Skeletal muscle satellite cell (primary cell): ENCODE measurements around the gene ABTB2.

Experiments
- H3K27me3 ChIP-seq: 2 replicates; pipeline ENCODE4 v1.7.0; 2013; ENCODE audit warnings: low read length; ENCODE audit not compliant: control insufficient read depth, insufficient read depth
- H3K36me3 ChIP-seq: 2 replicates; pipeline ENCODE4 v1.7.0; 2013; ENCODE audit warnings: mild to moderate bottlenecking, control low read depth, low read length; ENCODE audit not compliant: insufficient read depth
- H3K4me1 ChIP-seq: 2 replicates; pipeline ENCODE4 v1.7.0; 2013; ENCODE audit warnings: low read length; ENCODE audit not compliant: control insufficient read depth, insufficient read depth
- H3K4me2 ChIP-seq: 2 replicates; pipeline ENCODE4 v1.7.0; 2013; ENCODE audit warnings: mild to moderate bottlenecking, low read length
- H3K4me3 ChIP-seq: 2 replicates; pipeline ENCODE4 v1.7.0; 2013; ENCODE audit warnings: low read length
- H3K9ac ChIP-seq: 2 replicates; pipeline ENCODE4 v1.7.0; 2013; ENCODE audit warnings: mild to moderate bottlenecking, low read depth, low read length, moderate library complexity
- H3K9me3 ChIP-seq: replicated peaks from 2 replicates; pipeline ENCODE4 v1.7.0; 2013; ENCODE audit warnings: mild to moderate bottlenecking, control low read depth, low read length

ABTB2 gene

DNA sequence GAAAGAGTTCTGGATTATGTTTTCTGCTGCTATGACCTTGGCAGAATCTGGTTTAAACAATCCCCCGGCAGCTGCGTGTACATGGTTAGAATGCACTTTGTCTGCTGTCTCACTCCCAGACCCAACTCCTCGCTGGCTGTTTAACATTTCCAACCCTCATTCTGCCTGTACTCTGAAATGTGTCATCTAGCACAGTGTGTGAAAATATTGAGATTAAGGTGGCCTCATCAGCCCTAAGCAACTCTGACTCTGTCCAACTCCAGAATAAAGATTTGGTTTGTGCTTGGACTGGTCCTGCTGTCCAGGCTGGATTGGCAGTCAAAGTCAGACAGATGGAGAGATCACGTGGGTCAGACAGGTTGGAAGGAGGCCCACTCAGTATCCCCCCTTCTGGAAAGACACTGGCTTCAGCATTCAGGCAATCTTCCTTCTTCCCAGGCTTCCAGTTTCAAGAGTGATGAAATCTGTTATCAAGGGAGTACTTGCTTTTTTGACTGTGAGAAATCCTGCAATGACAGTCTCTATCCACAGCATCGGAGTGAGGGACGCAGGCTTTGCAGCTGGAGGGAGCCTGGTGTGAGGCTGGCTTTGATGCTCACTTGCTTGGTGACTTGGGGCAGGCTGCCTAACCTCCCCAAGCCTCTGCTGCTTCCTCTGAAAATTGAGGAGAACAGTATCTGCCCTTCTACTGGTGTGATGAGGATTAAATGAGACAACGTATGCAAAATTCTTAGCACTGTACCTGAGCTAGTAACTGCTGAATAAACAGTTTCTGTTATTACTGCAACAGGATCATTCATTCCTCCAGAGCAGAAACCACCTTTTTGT lies 29.8 kb downstream of the ABTB2 start:
- Histone ChIP-seq H3K4me1 (peaks cover 18% of the 10 kb centered on the region), H3K9ac (no peak overlapping the region), H3K4me2 (no peak overlapping the region), H3K9me3 (no peaks in the 10 kb centered on the region), H3K4me3 (no peak overlapping the region), H3K36me3 (no peaks in the 10 kb centered on the region), H3K27me3 (peaks cover 22% of the 10 kb centered on the region)

DNA sequence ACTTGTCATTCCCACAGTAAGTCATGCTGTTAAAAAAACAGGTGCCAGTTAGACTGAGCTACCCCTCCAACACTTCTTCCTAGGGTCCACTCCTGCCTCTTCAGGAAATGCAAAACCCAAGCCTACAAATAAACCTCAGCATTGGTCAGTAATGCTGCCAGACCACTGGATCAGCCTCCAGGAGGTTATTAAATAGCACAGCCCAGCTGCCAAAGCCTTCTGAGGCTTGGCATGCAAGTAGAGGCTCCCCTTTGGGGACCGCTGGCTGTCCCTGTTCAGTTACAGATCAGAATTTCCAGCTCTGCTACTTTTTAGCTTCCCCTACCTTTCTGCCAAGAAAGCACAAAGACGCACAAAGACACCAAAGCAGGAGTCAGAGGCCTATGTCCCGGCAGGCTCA lies 33.3 kb downstream of the ABTB2 start:
- H3K9me3 ChIP-seq, result no peaks in the 10 kb centered on the region
- H3K27me3 ChIP-seq, result peaks cover 22% of the 10 kb centered on the region
- H3K36me3 ChIP-seq, result no peaks in the 10 kb centered on the region
- H3K4me1 ChIP-seq, result no peaks in the 10 kb centered on the region
- H3K4me2 ChIP-seq, result no peak overlapping the region
- H3K4me3 ChIP-seq, result no peak overlapping the region
- no peak overlapping the region for H3K9ac ChIP-seq

- H3K4me1 ChIP-seq, result peaks cover 8% of the 10 kb centered on the region
- H3K4me2 ChIP-seq, result no peak overlapping the region
- H3K9ac ChIP-seq, result no peak overlapping the region
- no peaks in the 10 kb centered on the region for H3K36me3 ChIP-seq
- peaks cover 17% of the 10 kb centered on the region for H3K27me3 ChIP-seq
- H3K4me3 ChIP-seq, result no peak overlapping the region
- H3K9me3 ChIP-seq, result no peaks in the 10 kb centered on the region
Observed at GRCh38 chr11:34323601-34324000, 34.2 kb downstream of the ABTB2 start.

DNA sequence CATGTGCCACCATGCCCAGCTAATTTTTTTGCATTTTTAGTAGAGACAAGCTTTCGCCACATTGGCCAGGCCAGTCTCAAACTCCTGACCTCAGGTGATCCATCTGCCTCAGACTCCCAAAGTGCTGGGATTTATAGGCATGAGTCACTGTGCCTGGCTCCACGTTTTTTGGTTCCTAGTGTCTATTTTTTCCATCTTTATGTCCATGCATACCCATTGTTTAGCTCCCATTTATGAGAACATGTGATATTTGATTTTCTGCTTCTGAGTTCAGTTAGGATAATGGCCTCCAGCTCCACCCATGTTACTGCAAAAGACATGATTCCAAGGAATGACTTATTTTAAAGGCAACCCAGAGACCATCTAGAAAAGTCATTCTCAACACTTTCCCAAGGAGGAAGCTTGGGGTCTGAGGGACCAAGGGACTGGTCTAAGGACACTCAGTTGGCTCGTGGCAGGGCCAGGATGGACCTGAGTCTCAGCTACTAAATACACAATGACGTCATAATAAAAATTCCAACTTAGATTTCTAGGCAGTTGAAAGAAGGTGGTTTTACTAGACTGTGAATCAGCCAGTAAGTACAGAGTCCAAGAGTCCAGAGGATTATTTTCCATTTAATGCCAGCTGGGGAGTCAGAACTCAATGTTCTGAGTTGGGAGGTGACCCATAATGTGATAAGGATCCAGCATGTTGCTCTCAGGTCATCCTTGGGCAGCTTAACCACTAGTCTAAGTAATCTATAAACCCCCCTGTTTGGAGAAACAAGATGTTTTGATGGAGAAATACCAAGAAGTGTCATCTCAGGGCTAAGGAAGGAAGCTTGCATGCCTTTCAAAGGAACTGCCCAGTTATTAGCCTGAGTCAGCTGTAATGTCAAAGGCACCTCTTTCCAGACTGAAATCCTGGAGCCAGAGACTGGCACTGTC lies 39.4 kb downstream of the ABTB2 start:
- Histone ChIP-seq H3K9ac (no peak overlapping the region), H3K27me3 (peaks cover 9% of the 10 kb centered on the region), H3K4me1 (peaks cover 21% of the 10 kb centered on the region), H3K4me2 (no peak overlapping the region), H3K4me3 (no peak overlapping the region), H3K36me3 (no peaks in the 10 kb centered on the region), H3K9me3 (no peaks in the 10 kb centered on the region)

DNA sequence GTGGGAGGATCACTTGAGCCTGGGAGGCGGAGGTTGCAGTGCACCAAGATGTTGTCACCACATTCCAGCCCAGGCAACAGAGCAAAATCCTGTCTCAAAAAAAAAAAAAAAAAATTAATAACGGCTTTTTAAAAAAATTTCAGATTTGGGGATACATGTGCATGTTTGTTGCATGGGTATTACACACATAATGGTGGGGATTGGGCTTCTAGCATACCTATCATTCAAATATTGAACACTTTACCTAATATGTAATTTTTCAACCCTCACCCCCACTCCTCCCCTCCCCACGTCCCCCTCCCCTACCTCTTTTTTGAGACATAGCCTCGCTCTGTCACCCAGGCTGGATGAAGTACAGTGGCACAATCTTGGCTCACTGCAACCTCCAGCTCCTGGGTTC lies 40.1 kb downstream of the ABTB2 start:
- H3K9me3 ChIP-seq, result no peaks in the 10 kb centered on the region
- peaks cover 9% of the 10 kb centered on the region for H3K27me3 ChIP-seq
- H3K36me3 ChIP-seq, result no peaks in the 10 kb centered on the region
- H3K4me3 ChIP-seq, result no peak overlapping the region
- peaks cover 21% of the 10 kb centered on the region for H3K4me1 ChIP-seq
- no peak overlapping the region for H3K9ac ChIP-seq
- H3K4me2 ChIP-seq, result no peak overlapping the region

- Histone ChIP-seq H3K9me3 (no peaks in the 10 kb centered on the region), H3K4me1 (peaks cover 21% of the 10 kb centered on the region), H3K27me3 (peaks cover 9% of the 10 kb centered on the region), H3K9ac (no peak overlapping the region), H3K4me2 (no peak overlapping the region), H3K4me3 (no peak overlapping the region), H3K36me3 (no peaks in the 10 kb centered on the region)
Observed at GRCh38 chr11:34317036-34317360, 40.8 kb downstream of the ABTB2 start.

DNA sequence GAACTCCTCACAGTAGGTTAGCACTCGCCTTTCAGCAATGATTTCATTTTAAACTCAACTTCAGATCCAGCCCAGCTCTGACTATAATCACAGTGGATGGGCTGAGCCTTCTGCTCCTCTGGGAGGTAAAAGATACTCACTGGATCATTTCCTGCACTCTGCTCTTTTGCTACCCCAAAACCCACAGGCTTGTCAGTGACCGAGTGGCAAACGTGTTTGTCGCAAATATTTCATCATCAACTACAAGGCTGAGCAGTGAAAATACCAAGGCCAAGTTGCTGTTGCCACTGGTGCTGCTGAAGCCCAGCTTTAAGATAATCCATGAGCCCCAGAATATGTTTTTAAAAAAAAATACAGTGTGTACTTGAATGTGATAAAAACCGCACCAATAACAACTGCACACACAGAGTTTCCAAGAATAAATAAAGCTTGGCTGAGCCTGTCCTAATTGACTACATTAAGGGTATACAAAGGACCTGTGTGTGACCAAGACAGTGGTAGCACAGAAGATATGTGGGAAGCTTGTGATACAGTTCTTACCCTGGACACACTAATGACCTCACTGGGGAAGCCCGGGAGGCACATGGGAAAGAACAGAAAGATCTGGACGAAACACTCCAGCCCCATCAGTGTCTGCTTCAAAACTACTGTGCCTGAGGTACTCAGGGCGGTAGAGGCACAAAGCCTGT lies 41.3 kb downstream of the ABTB2 start:
- Histone ChIP-seq H3K27me3 (peaks cover 9% of the 10 kb centered on the region), H3K36me3 (no peaks in the 10 kb centered on the region), H3K4me3 (no peak overlapping the region), H3K4me1 (peaks cover 21% of the 10 kb centered on the region), H3K4me2 (no peak overlapping the region), H3K9me3 (no peaks in the 10 kb centered on the region), H3K9ac (no peak overlapping the region)

- Histone ChIP-seq H3K36me3 (no peaks in the 10 kb centered on the region), H3K4me3 (no peak overlapping the region), H3K4me1 (peaks cover 21% of the 10 kb centered on the region), H3K27me3 (peaks cover 14% of the 10 kb centered on the region), H3K9ac (no peak overlapping the region), H3K4me2 (no peak overlapping the region), H3K9me3 (no peaks in the 10 kb centered on the region)
Observed at GRCh38 chr11:34315394-34315793, 42.4 kb downstream of the ABTB2 start.

DNA sequence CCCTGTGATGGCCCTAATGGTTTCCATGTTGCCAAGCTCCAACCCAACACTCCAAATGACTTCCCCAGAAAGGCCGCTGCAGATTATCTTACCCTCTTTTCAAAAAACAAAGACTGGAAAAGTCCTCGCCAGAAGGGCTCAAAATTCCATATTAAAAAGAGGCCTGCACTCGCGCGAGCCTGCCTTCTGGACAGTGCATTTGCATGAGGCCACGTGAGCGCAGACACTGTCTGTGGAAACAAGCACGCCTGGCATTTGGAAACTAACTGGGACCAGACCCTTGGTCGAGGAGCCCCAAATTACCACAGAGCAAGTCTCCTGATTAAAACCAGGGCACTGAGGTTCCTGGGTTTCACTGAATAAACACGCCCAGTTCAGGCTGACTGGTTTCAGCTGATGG lies 42.9 kb downstream of the ABTB2 start:
- no peak overlapping the region for H3K4me2 ChIP-seq

DNA sequence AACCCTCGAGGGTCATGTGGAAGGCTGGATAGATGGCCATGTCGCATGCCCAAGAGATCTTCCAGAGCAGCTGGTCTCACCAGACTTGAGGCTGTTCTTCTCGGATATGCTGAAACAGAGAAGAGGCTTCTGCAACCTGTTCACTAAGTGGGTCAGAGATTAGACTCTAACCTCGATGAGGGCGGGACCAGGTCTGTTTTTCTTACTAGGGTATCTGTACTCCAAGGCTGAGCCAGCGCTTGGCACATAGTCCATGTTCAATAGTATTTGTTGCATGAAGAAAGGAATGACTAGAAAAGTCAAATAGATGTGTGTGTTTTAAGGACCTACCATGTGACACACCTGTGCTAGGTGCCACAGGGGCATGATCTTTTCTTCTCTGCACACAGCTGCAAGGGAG lies 43.6 kb downstream of the ABTB2 start:
- Histone ChIP-seq H3K27me3 (peaks cover 15% of the 10 kb centered on the region), H3K36me3 (no peaks in the 10 kb centered on the region), H3K4me2 (no peak overlapping the region), H3K4me1 (peaks cover 24% of the 10 kb centered on the region), H3K4me3 (no peak overlapping the region), H3K9ac (no peak overlapping the region), H3K9me3 (no peaks in the 10 kb centered on the region)

More for the DNA sequence above, 42.9 kb downstream of the ABTB2 start:
- Histone ChIP-seq H3K4me3 (no peak overlapping the region), H3K27me3 (peaks cover 15% of the 10 kb centered on the region), H3K9me3 (no peaks in the 10 kb centered on the region), H3K36me3 (no peaks in the 10 kb centered on the region), H3K9ac (no peak overlapping the region), H3K4me1 (peaks cover 21% of the 10 kb centered on the region)

DNA sequence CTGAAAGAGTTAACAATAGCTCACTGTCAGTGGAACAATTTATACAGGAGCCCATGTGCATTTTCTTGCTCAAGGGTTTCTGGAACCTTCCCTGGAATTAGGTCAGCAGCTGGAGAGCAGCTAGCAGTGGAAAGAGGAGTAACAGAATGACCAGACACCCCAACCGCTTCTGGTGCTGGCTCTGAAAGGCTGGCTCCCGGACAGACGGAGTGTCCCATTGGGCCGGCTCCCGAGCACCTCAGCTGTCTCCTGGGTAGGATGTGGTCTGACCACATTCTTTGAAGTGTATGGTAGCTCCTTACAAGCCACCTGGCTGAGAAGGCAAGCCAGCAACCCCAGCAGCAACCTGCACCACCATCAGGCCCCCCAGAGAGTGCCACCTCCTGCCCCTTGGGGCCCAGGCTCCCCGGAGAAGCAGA lies 44.7 kb downstream of the ABTB2 start:
- H3K4me3 ChIP-seq, result no peak overlapping the region
- H3K9ac ChIP-seq, result no peak overlapping the region
- H3K9me3 ChIP-seq, result no peaks in the 10 kb centered on the region
- peaks cover 15% of the 10 kb centered on the region for H3K27me3 ChIP-seq
- no peaks in the 10 kb centered on the region for H3K36me3 ChIP-seq
- H3K4me2 ChIP-seq, result no peak overlapping the region
- peaks cover 24% of the 10 kb centered on the region for H3K4me1 ChIP-seq
